DOHH2 (cell line): ENCODE measurements around the gene MTCH2.

Experiments used
- H3F3A ChIP-seq: fragments of 200-600 bp; sonication (generic), shearing (Covaris generic); 2 replicates; pipeline ENCODE4 v1.6.0; 2016; ENCODE audit warnings: antibody characterized with exemption, mild to moderate bottlenecking; ENCODE audit not compliant: control insufficient read depth, insufficient read depth
- H3K27ac ChIP-seq: fragments of 200-600 bp; sonication (generic); 2 replicates; pipeline ENCODE4 v1.5.1; 2014; ENCODE audit warnings: low read depth, mild to moderate bottlenecking, low read length, moderate library complexity
- H3K27me3 ChIP-seq: fragments of 200-600 bp; sonication (generic); 2 replicates; pipeline ENCODE4 v1.6.1; 2014; ENCODE audit warnings: mild to moderate bottlenecking, low read length, mixed read lengths; ENCODE audit not compliant: control insufficient read depth
- H3K36me3 ChIP-seq: fragments of 200-600 bp; sonication (generic); 2 replicates; pipeline ENCODE4 v1.6.1; 2014; ENCODE audit warnings: mild to moderate bottlenecking, low read length, moderate library complexity, mixed read lengths; ENCODE audit not compliant: control insufficient read depth
- H3K4me1 ChIP-seq: fragments of 200-600 bp; sonication (generic); 2 replicates; pipeline ENCODE4 v1.6.1; 2014; ENCODE audit warnings: mild to moderate bottlenecking, low read length, mixed read lengths; ENCODE audit not compliant: control insufficient read depth
- H3K4me2 ChIP-seq: fragments of 200-600 bp; sonication (generic); 2 replicates; pipeline ENCODE4 v1.6.0; 2014; ENCODE audit warnings: mild to moderate bottlenecking, low read length, moderate library complexity
- H3K4me3 ChIP-seq: fragments of 200-600 bp; sonication (generic); 2 replicates; pipeline ENCODE4 v1.5.1; 2014; ENCODE audit warnings: mild to moderate bottlenecking, low read length, mixed read lengths
- H3K79me2 ChIP-seq: fragments of 200-600 bp; sonication (generic); 2 replicates; pipeline ENCODE4 v1.6.1; 2014; ENCODE audit warnings: mild to moderate bottlenecking, low read length, mixed read lengths; ENCODE audit not compliant: control insufficient read depth
- H3K9me2 ChIP-seq: fragments of 200-600 bp; sonication (generic); replicated peaks from 2 replicates; pipeline ENCODE4 v1.6.1; 2014; ENCODE audit warnings: mild to moderate bottlenecking, low read length, mixed read lengths; ENCODE audit not compliant: control insufficient read depth
- H3K9me3 ChIP-seq: fragments of 200-600 bp; sonication (generic); 2 replicates; pipeline ENCODE4 v1.6.1; 2014; ENCODE audit warnings: antibody characterized with exemption, low read length, mixed read lengths; ENCODE audit not compliant: control insufficient read depth, insufficient read depth
- H4K20me1 ChIP-seq: fragments of 200-600 bp; sonication (generic); 2 replicates; pipeline ENCODE4 v1.6.0; 2014; ENCODE audit warnings: low read depth, mild to moderate bottlenecking, antibody characterized with exemption, low read length, moderate library complexity; ENCODE audit not compliant: control insufficient read depth, insufficient read depth
- CTCF ChIP-seq: fragments of 200-600 bp; sonication (generic); IDR thresholded peaks from one replicate; pipeline ENCODE4 v1.5.1; 2014; ENCODE audit warnings: antibody characterized with exemption, mild to moderate bottlenecking, low read depth, low read length; ENCODE audit not compliant: poor library complexity, severe bottlenecking
- EZH2phosphoT487 ChIP-seq: fragments of 200-600 bp; sonication (generic); IDR thresholded peaks from 2 replicates; pipeline ENCODE4 v1.6.1; 2017; ENCODE audit warnings: borderline replicate concordance, mild to moderate bottlenecking, antibody characterized with exemption, low read length, moderate library complexity, mixed read lengths

The MTCH2 gene

GRCh38 chr11:47609675-47610074 lies 32.7 kb downstream of the MTCH2 start:
- Histone ChIP-seq H3K9me3 (no peaks in the 10 kb centered on the region), H3K9me2 (no peaks in the 10 kb centered on the region), H3F3A (peaks cover 2% of the 10 kb centered on the region; the same call in 1 of the 2 replicates), H3K4me3 (no peak overlapping the region), H3K27me3 (0 out of 2 replicates have a peak, but pooled peaks cover 2% of the 10 kb centered on the region), H4K20me1 (no peaks in the 10 kb centered on the region), H3K4me1 (peaks cover 16% of the 10 kb centered on the region), H3K27ac (no peak overlapping the region), H3K79me2 (no peaks in the 10 kb centered on the region), H3K36me3 (no peaks in the 10 kb centered on the region), H3K4me2 (no peak overlapping the region)
- TF ChIP-seq CTCF (no peak), EZH2phosphoT487 (no peak)

GRCh38 chr11:47607380-47607779 lies 35.0 kb downstream of the MTCH2 start:
- Histone ChIP-seq H3K27me3 (0 out of 2 replicates have a peak, but pooled peaks cover 2% of the 10 kb centered on the region), H3K36me3 (no peaks in the 10 kb centered on the region), H3K9me2 (no peaks in the 10 kb centered on the region), H3F3A (no peaks in the 10 kb centered on the region), H3K4me1 (peaks cover 16% of the 10 kb centered on the region), H3K27ac (no peak overlapping the region), H3K4me3 (no peak overlapping the region), H3K79me2 (no peaks in the 10 kb centered on the region), H4K20me1 (no peaks in the 10 kb centered on the region), H3K4me2 (no peak overlapping the region), H3K9me3 (no peaks in the 10 kb centered on the region)
- TF ChIP-seq EZH2phosphoT487 (no peak), CTCF (no peak)

- Histone ChIP-seq H3K27me3 (0 out of 2 replicates have a peak, but pooled peaks cover 2% of the 10 kb centered on the region), H3K4me3 (no peak overlapping the region), H3K79me2 (no peaks in the 10 kb centered on the region), H3K9me3 (no peaks in the 10 kb centered on the region), H3K36me3 (no peaks in the 10 kb centered on the region), H3K4me2 (no peak overlapping the region), H3K27ac (no peak overlapping the region), H4K20me1 (no peaks in the 10 kb centered on the region), H3F3A (no peaks in the 10 kb centered on the region), H3K9me2 (no peaks in the 10 kb centered on the region), H3K4me1 (peaks cover 10% of the 10 kb centered on the region)
- no peak for TF ChIP-seq EZH2phosphoT487
Observed at GRCh38 chr11:47606731-47607130, 35.6 kb downstream of the MTCH2 start.

- Histone ChIP-seq H3K9me2 (no peaks in the 10 kb centered on the region), H3K27me3 (0 out of 2 replicates have a peak, but pooled peaks cover 2% of the 10 kb centered on the region), H3K4me2 (no peak overlapping the region), H3K4me3 (no peak overlapping the region), H3K4me1 (peaks cover 2% of the 10 kb centered on the region), H3K79me2 (no peaks in the 10 kb centered on the region), H3F3A (no peaks in the 10 kb centered on the region), H3K36me3 (no peaks in the 10 kb centered on the region), H3K9me3 (no peaks in the 10 kb centered on the region), H3K27ac (no peak overlapping the region), H4K20me1 (no peaks in the 10 kb centered on the region)
- TF ChIP-seq CTCF = no peak
- TF ChIP-seq EZH2phosphoT487 = no peak
Observed at GRCh38 chr11:47605921-47606320, 36.4 kb downstream of the MTCH2 start.
